ENCODE data around the gene ARHGAP29. TPM values are rescaled to one million over a fixed set of nuclear protein-coding genes. Genes with fewer than 3 reads are reported as not detected.
"Not testable (repeated sequence)": the region's sequence is repeated elsewhere in the genome, so short reads cannot be mapped to it uniquely, and the experiment has no call there.

ARHGAP29 gene
- total RNA-seq, 1 donor from 2014 or later, result 30.0 TPM

- no peak for DNase-seq (ENCODE audit: low spot score)
Observed at GRCh38 chr1:94165843-94166242, 71.5 kb downstream of the ARHGAP29 start.

- DNase-seq (ENCODE audit: low spot score), result not testable (repeated sequence)
Observed at GRCh38 chr1:94164885-94165284, 72.5 kb downstream of the ARHGAP29 start.

GRCh38 chr1:94164121-94164520 is 73.3 kb downstream of the ARHGAP29 start:
- not testable (repeated sequence) for DNase-seq (ENCODE audit: low spot score)

GRCh38 chr1:94163249-94163648 is 74.1 kb downstream of the ARHGAP29 start:
- not testable (repeated sequence) for DNase-seq (ENCODE audit: low spot score)

- DNase-seq (ENCODE audit: low spot score), result no peak
Observed at GRCh38 chr1:94160811-94161210, 76.6 kb downstream of the ARHGAP29 start.

- DNase-seq (ENCODE audit: low spot score), result no peak
Observed at GRCh38 chr1:94156096-94156625, 81.2 kb downstream of the ARHGAP29 start.

- DNase-seq (ENCODE audit: low spot score), result no peak
Observed at GRCh38 chr1:94154989-94155388, 82.4 kb downstream of the ARHGAP29 start.

- DNase-seq (ENCODE audit: low spot score), result no peak
Observed at GRCh38 chr1:94153133-94153532, 84.3 kb downstream of the ARHGAP29 start.

GRCh38 chr1:94149166-94149565 is 88.2 kb downstream of the ARHGAP29 start:
- not testable (repeated sequence) for DNase-seq (ENCODE audit: low spot score)

GRCh38 chr1:94146273-94146672 is 91.1 kb downstream of the ARHGAP29 start:
- DNase-seq (ENCODE audit: low spot score), result no peak

GRCh38 chr1:94144836-94145235 is 92.5 kb downstream of the ARHGAP29 start:
- no peak for DNase-seq (ENCODE audit: low spot score)

- no peak for DNase-seq (ENCODE audit: low spot score)
Observed at GRCh38 chr1:94143809-94144176, 93.6 kb downstream of the ARHGAP29 start.

GRCh38 chr1:94143173-94143808 is 94.1 kb downstream of the ARHGAP29 start:
- no peak for DNase-seq (ENCODE audit: low spot score)

GRCh38 chr1:94142583-94142982 is 94.8 kb downstream of the ARHGAP29 start:
- no peak for DNase-seq (ENCODE audit: low spot score)

GRCh38 chr1:94142022-94142421 is 95.4 kb downstream of the ARHGAP29 start:
- no peak for DNase-seq (ENCODE audit: low spot score)

- DNase-seq (ENCODE audit: low spot score), result no peak
Observed at GRCh38 chr1:94132111-94132510, 105.3 kb downstream of the ARHGAP29 start.

- DNase-seq (ENCODE audit: low spot score), result no peak
Observed at GRCh38 chr1:94130851-94131595, 106.4 kb downstream of the ARHGAP29 start.

- no peak for DNase-seq (ENCODE audit: low spot score)
Observed at GRCh38 chr1:94126651-94127050, 110.7 kb downstream of the ARHGAP29 start.

GRCh38 chr1:94125551-94126514 is 111.6 kb downstream of the ARHGAP29 start:
- no peak for DNase-seq (ENCODE audit: low spot score)

- no peak for DNase-seq (ENCODE audit: low spot score)
Observed at GRCh38 chr1:94124538-94124937, 112.8 kb downstream of the ARHGAP29 start.

- DNase-seq (ENCODE audit: low spot score), result peak; percentile 12
Observed at GRCh38 chr1:94122201-94122970, 115.0 kb downstream of the ARHGAP29 start.

All from ureter (tissue), 1 donor.